Central memory CD8-positive, alpha-beta T cell (primary cell): ENCODE data around the gene GPR179.

Experiments used
- ATAC-seq: fragments of 150-1000 bp; cut with Tn5 transposase; replicated peaks from 2 replicates; pipeline ENCODE4 v1.10.0; 2022; ENCODE audit warnings: mild to moderate bottlenecking, moderate FRiP score, moderate number of reproducible peaks; ENCODE audit not compliant: poor library complexity, severe bottlenecking; ENCODE audit errors: extremely low read depth
- DNase-seq, 2 donors: peaks; one replicate each; pipeline ENCODE4 v3.0.0; 2021; ENCODE audit warnings: low spot score in 2 of 2
- H3K27ac Mint-ChIP-seq: one replicate; pipeline ENCODE4 v1.8.0; 2022; ENCODE audit warnings: low read depth, mild to moderate bottlenecking, moderate library complexity, mixed read lengths
- H3K27me3 Mint-ChIP-seq: one replicate; pipeline ENCODE4 v1.8.0; 2022; ENCODE audit warnings: mixed read lengths
- H3K36me3 Mint-ChIP-seq: one replicate; pipeline ENCODE4 v1.8.0; 2022; ENCODE audit warnings: mild to moderate bottlenecking, moderate library complexity, mixed read lengths; ENCODE audit not compliant: insufficient read depth
- H3K4me1 Mint-ChIP-seq: one replicate; pipeline ENCODE4 v1.8.0; 2022; ENCODE audit warnings: mixed read lengths
- H3K4me3 Mint-ChIP-seq: one replicate; pipeline ENCODE4 v1.8.0; 2022; ENCODE audit warnings: mild to moderate bottlenecking, moderate library complexity, mixed read lengths
- H3K9me3 Mint-ChIP-seq: one replicate; pipeline ENCODE4 v1.8.0; 2022; ENCODE audit warnings: mixed read lengths

The GPR179 gene

GRCh38 chr17:38338053-38338452 is 5.7 kb downstream of the GPR179 start:
- Mint-ChIP-seq H3K27ac (no peak overlapping the region), H3K9me3 (no peaks in the 10 kb centered on the region), H3K4me1 (no peaks in the 10 kb centered on the region), H3K4me3 (no peak overlapping the region), H3K27me3 (peaks cover 16% of the 10 kb centered on the region), H3K36me3 (no peaks in the 10 kb centered on the region)
- DNase-seq (no peak), ATAC-seq (no peak)

- Mint-ChIP-seq H3K27me3 (peaks cover 21% of the 10 kb centered on the region), H3K4me3 (no peak overlapping the region), H3K36me3 (no peaks in the 10 kb centered on the region), H3K9me3 (no peaks in the 10 kb centered on the region), H3K27ac (no peak overlapping the region), H3K4me1 (no peaks in the 10 kb centered on the region)
- DNase-seq (no peak), ATAC-seq (no peak)
These were observed 6.9 kb downstream of the GPR179 start for GRCh38 chr17:38336838-38337237.

GRCh38 chr17:38334480-38335364 is 9.0 kb downstream of the GPR179 start:
- Mint-ChIP-seq H3K4me1 (no peaks in the 10 kb centered on the region), H3K4me3 (no peak overlapping the region), H3K36me3 (no peaks in the 10 kb centered on the region), H3K27me3 (peaks cover 38% of the 10 kb centered on the region), H3K27ac (no peak overlapping the region), H3K9me3 (no peaks in the 10 kb centered on the region)
- DNase-seq, result no peak
- ATAC-seq, result no peak

- H3K4me1 Mint-ChIP-seq, result no peaks in the 10 kb centered on the region
- H3K36me3 Mint-ChIP-seq, result no peaks in the 10 kb centered on the region
- H3K27ac Mint-ChIP-seq, result no peak overlapping the region
- H3K27me3 Mint-ChIP-seq, result peaks cover 47% of the 10 kb centered on the region
- ATAC-seq (no peak), DNase-seq (no peak)
- H3K9me3 Mint-ChIP-seq, result no peaks in the 10 kb centered on the region
- H3K4me3 Mint-ChIP-seq, result no peak overlapping the region
These were observed 10.0 kb downstream of the GPR179 start for GRCh38 chr17:38333635-38334295.

- no peak overlapping the region for H3K27ac Mint-ChIP-seq
These were observed 11.0 kb downstream of the GPR179 start for GRCh38 chr17:38332735-38333134.

GRCh38 chr17:38330941-38331411 is 12.8 kb downstream of the GPR179 start:
- Mint-ChIP-seq H3K36me3 (no peaks in the 10 kb centered on the region), H3K27me3 (peaks cover 50% of the 10 kb centered on the region), H3K4me1 (no peaks in the 10 kb centered on the region), H3K27ac (no peak overlapping the region), H3K9me3 (no peaks in the 10 kb centered on the region), H3K4me3 (no peak overlapping the region)
- DNase-seq (no peak), ATAC-seq (no peak)

More at GRCh38 chr17:38332735-38333134, 11.0 kb downstream of the GPR179 start:
- Mint-ChIP-seq H3K9me3 (no peaks in the 10 kb centered on the region), H3K27me3 (peaks cover 50% of the 10 kb centered on the region), H3K4me3 (no peak overlapping the region), H3K36me3 (no peaks in the 10 kb centered on the region), H3K4me1 (no peaks in the 10 kb centered on the region)
- DNase-seq (no peak), ATAC-seq (no peak)

GRCh38 chr17:38329808-38330730 is 13.7 kb downstream of the GPR179 start:
- H3K36me3 Mint-ChIP-seq, result no peaks in the 10 kb centered on the region
- no peak overlapping the region for H3K4me3 Mint-ChIP-seq
- ATAC-seq (no peak), DNase-seq (no peak)
- peaks cover 50% of the 10 kb centered on the region for H3K27me3 Mint-ChIP-seq
- no peaks in the 10 kb centered on the region for H3K9me3 Mint-ChIP-seq
- H3K4me1 Mint-ChIP-seq, result no peaks in the 10 kb centered on the region
- H3K27ac Mint-ChIP-seq, result peak overlapping the region; percentile 14

- no peak for DNase-seq
- Mint-ChIP-seq H3K9me3 (no peaks in the 10 kb centered on the region), H3K27me3 (peaks cover 46% of the 10 kb centered on the region), H3K4me3 (no peak overlapping the region), H3K36me3 (no peaks in the 10 kb centered on the region), H3K4me1 (no peaks in the 10 kb centered on the region), H3K27ac (peak overlapping the region; percentile 14)
- no peak for ATAC-seq
These were observed 14.5 kb downstream of the GPR179 start for GRCh38 chr17:38329284-38329683.

- DNase-seq (no peak), ATAC-seq (no peak)
- H3K27me3 Mint-ChIP-seq, result peaks cover 40% of the 10 kb centered on the region
- no peaks in the 10 kb centered on the region for H3K4me1 Mint-ChIP-seq
- H3K27ac Mint-ChIP-seq, result no peak overlapping the region
- H3K4me3 Mint-ChIP-seq, result no peak overlapping the region
- no peaks in the 10 kb centered on the region for H3K36me3 Mint-ChIP-seq
- no peaks in the 10 kb centered on the region for H3K9me3 Mint-ChIP-seq
These were observed 15.1 kb downstream of the GPR179 start for GRCh38 chr17:38328620-38329019.

GRCh38 chr17:38327936-38328335 is 15.8 kb downstream of the GPR179 start:
- H3K27ac Mint-ChIP-seq, result no peak overlapping the region
- DNase-seq (no peak), ATAC-seq (no peak)
- H3K36me3 Mint-ChIP-seq, result peaks cover 3% of the 10 kb centered on the region
- no peak overlapping the region for H3K4me3 Mint-ChIP-seq
- no peaks in the 10 kb centered on the region for H3K4me1 Mint-ChIP-seq
- peaks cover 34% of the 10 kb centered on the region for H3K27me3 Mint-ChIP-seq
- H3K9me3 Mint-ChIP-seq, result no peaks in the 10 kb centered on the region

GRCh38 chr17:38326996-38327792 is 16.6 kb downstream of the GPR179 start:
- Mint-ChIP-seq H3K9me3 (no peaks in the 10 kb centered on the region), H3K27ac (peak overlapping the region; percentile 8), H3K27me3 (peaks cover 32% of the 10 kb centered on the region), H3K4me1 (no peaks in the 10 kb centered on the region), H3K36me3 (peaks cover 4% of the 10 kb centered on the region), H3K4me3 (no peak overlapping the region)
- ATAC-seq (no peak), DNase-seq (no peak)
